HCT116 (cell line): ENCODE data around the gene GRID2. TPM values are rescaled to one million over a fixed set of nuclear protein-coding genes. Genes with fewer than 3 reads are reported as not detected.

Experiments
- ATAC-seq: fragments of 200-7000 bp; cut with Tn5 transposase; 2 replicates; pipeline ENCODE4 v1.9.1; 2020; ENCODE audit warnings: mild to moderate bottlenecking, moderate library complexity
- BruUV-seq: library from RNA; stranded (reverse); fragments of 400-500 nt; replicated peaks from 2 replicates; lab custom pipeline; 2021; lab: Mats Ljungman, UMichigan
- CTCF ChIA-PET: fragments of 300-600 bp; sonication (Branson Sonifier 250); formaldehyde crosslinking; loops from one replicate; lab custom pipeline; 2021; ENCODE audit warnings: antibody characterized with exemption; lab: Charles Lee
- POLR2A ChIA-PET: fragments of 300-600, 350-600 bp; sonication (Branson Sonifier 250); formaldehyde crosslinking; loops from one replicate; lab custom pipeline; 2021; ENCODE audit warnings: antibody characterized with exemption; lab: Charles Lee
- RAD21 ChIA-PET, 2 experiments: fragments of 300-600 bp; sonication (Branson Sonifier 250); formaldehyde crosslinking; loops; one replicate each; lab custom pipeline; 2023; ENCODE audit warnings: low total read pairs in 2 of 2; ENCODE audit not compliant: uncharacterized antibody in 2 of 2, unreplicated experiment in 2 of 2, low non-redundant PET in 1 of 2; lab: Charles Lee
- DNase-seq: peaks from one replicate; pipeline ENCODE4 v3.0.0-alpha.2; 2010; ENCODE audit warnings: low read depth, low spot score
- H2AFZ ChIP-seq: fragments of 200-600 bp; shearing (Covaris generic), sonication (generic); 2 replicates; pipeline ENCODE4 v1.6.1; 2017; ENCODE audit warnings: low read depth, mixed run types, mixed read lengths, antibody characterized with exemption, low read length; ENCODE audit not compliant: poor library complexity, severe bottlenecking
- H3K27ac ChIP-seq: 2 replicates; pipeline ENCODE4 v1.5.1; 2012; ENCODE audit warnings: low read depth, low read length
- H3K27me3 ChIP-seq: fragments of 200-600 bp; sonication (generic); 2 replicates; pipeline ENCODE4 v1.6.1; 2016; ENCODE audit warnings: mixed run types, low read length, mixed read lengths; ENCODE audit not compliant: insufficient read depth
- H3K36me3 ChIP-seq, 2 experiments: fragments of 200-500 bp in 1 of 2; fragments of 200-600 bp in 1 of 2; sonication (Bioruptor generic) in 1 of 2; sonication (generic) in 1 of 2; 2 replicates each; pipeline versions ENCODE4 v1.5.1 to v1.6.1; 2014 to 2016; ENCODE audit warnings: low read length in 2 of 2, inconsistent platforms in 1 of 2, mixed read lengths in 1 of 2, mixed run types in 1 of 2; ENCODE audit not compliant: insufficient read depth in 2 of 2, control insufficient read depth in 1 of 2
- H3K4me1 ChIP-seq, 2 experiments: fragments of 200-600 bp in 1 of 2; sonication (generic) in 1 of 2; 2 replicates each; pipeline versions ENCODE4 v1.5.1 to v1.6.1; 2012 to 2017; ENCODE audit warnings: low read length in 2 of 2, inconsistent platforms in 1 of 2, mild to moderate bottlenecking in 1 of 2, mixed read lengths in 1 of 2, mixed run types in 1 of 2, moderate library complexity in 1 of 2; ENCODE audit not compliant: insufficient read depth in 2 of 2, control insufficient read depth in 1 of 2
- H3K4me2 ChIP-seq: fragments of 200-600 bp; sonication (generic); 2 replicates; pipeline ENCODE4 v1.6.1; 2017; ENCODE audit warnings: mixed run types, low read length, mixed read lengths
- H3K4me3 ChIP-seq, 2 experiments: fragments of 200-600 bp in 1 of 2; sonication (generic) in 1 of 2; replicated peaks in 1 of 2; 2 replicates each; pipeline ENCODE4 v1.5.1; 2011 to 2016; ENCODE audit warnings: low read length in 2 of 2, control low read depth in 1 of 2, low read depth in 1 of 2, mild to moderate bottlenecking in 1 of 2, mixed read lengths in 1 of 2, mixed run types in 1 of 2
- H3K79me2 ChIP-seq: fragments of 200-600 bp; sonication (generic); 2 replicates; pipeline ENCODE4 v1.6.1; 2017; ENCODE audit warnings: mild to moderate bottlenecking, mixed run types, low read length, moderate library complexity, mixed read lengths; ENCODE audit not compliant: insufficient read depth
- H3K9ac ChIP-seq: fragments of 200-600 bp; sonication (generic); 2 replicates; pipeline ENCODE4 v1.6.1; 2016; ENCODE audit warnings: low read length, mixed read lengths
- H3K9me2 ChIP-seq: fragments of 200-600 bp; sonication (generic), shearing (Covaris generic); 2 replicates; pipeline ENCODE4 v1.6.1; 2017; ENCODE audit warnings: mixed run types, mild to moderate bottlenecking, moderate library complexity; ENCODE audit not compliant: insufficient read depth
- H3K9me3 ChIP-seq, 2 experiments: fragments of 200-500 bp in 1 of 2; fragments of 200-600 bp in 1 of 2; sonication (Bioruptor generic) in 1 of 2; sonication (generic) in 1 of 2; 2 replicates each; pipeline ENCODE4 v1.6.1; 2014 to 2017; ENCODE audit warnings: low read length in 2 of 2, mixed read lengths in 2 of 2, inconsistent platforms in 1 of 2, low read depth in 1 of 2, mild to moderate bottlenecking in 1 of 2, mixed run types in 1 of 2, moderate library complexity in 1 of 2; ENCODE audit not compliant: control insufficient read depth in 1 of 2, insufficient read depth in 1 of 2
- H4K20me1 ChIP-seq: fragments of 200-600 bp; sonication (generic), shearing (Covaris generic); 2 replicates; pipeline ENCODE4 v1.6.1; 2017; ENCODE audit warnings: mixed run types, mild to moderate bottlenecking, moderate library complexity; ENCODE audit not compliant: insufficient read depth
- CTCF ChIP-seq, 3 experiments: fragments of 200-600 bp in 1 of 3; sonication (generic) in 1 of 3; IDR thresholded peaks in 2 of 3; conservative IDR thresholded peaks in 1 of 3; 2 replicates each; pipeline ENCODE4 v1.5.1; 2012 to 2017; ENCODE audit warnings: low read depth in 2 of 3, low read length in 2 of 3, antibody characterized with exemption in 1 of 3, borderline replicate concordance in 1 of 3, control low read depth in 1 of 3, mild to moderate bottlenecking in 1 of 3, mixed read lengths in 1 of 3, mixed run types in 1 of 3, moderate library complexity in 1 of 3; ENCODE audit not compliant: insufficient read depth in 1 of 3
- EGR1 ChIP-seq: IDR thresholded peaks from 2 replicates; pipeline ENCODE4 v1.6.1; 2012; ENCODE audit warnings: low read depth
- EZH2 ChIP-seq: fragments of 200-600 bp; sonication (generic); IDR thresholded peaks from 2 replicates; pipeline ENCODE4 v1.6.1; 2017; ENCODE audit warnings: antibody characterized with exemption, mixed run types
- EZH2phosphoT487 ChIP-seq: fragments of 200-600 bp; IDR thresholded peaks from 2 replicates; pipeline ENCODE4 v1.6.1; 2018; ENCODE audit warnings: antibody characterized with exemption, borderline replicate concordance
- FOSL1 ChIP-seq: IDR thresholded peaks from 2 replicates; pipeline ENCODE4 v1.6.1; 2012; ENCODE audit warnings: low read depth
- POLR2AphosphoS5 ChIP-seq: IDR thresholded peaks from 2 replicates; pipeline ENCODE4 v1.6.1; 2011; ENCODE audit warnings: mild to moderate bottlenecking, low read depth, low read length, moderate library complexity
- RAD21 ChIP-seq: IDR thresholded peaks from 2 replicates; pipeline ENCODE4 v1.6.1; 2012; ENCODE audit warnings: low read depth, mild to moderate bottlenecking
- TCF7L2 ChIP-seq: IDR thresholded peaks from 2 replicates; pipeline ENCODE4 v1.7.0; 2011; ENCODE audit warnings: borderline replicate concordance, inconsistent platforms; ENCODE audit not compliant: insufficient read depth, insufficient read length; ENCODE audit errors: extremely low read depth
- YY1 ChIP-seq: IDR thresholded peaks from 2 replicates; pipeline ENCODE4 v1.6.1; 2011; ENCODE audit warnings: low read length, low read depth, moderate library complexity, mild to moderate bottlenecking; ENCODE audit not compliant: insufficient replicate concordance; ENCODE audit errors: extremely low read depth
- ZFX ChIP-seq: fragments of 450-650 bp; IDR thresholded peaks from 2 replicates; pipeline ENCODE4 v1.6.1; 2017
- intact Hi-C: fragments of 100-400 bp; cut with micrococcal nuclease; formaldehyde crosslinking; loops from 2 replicates; pipeline ENCODE4 v1.10.0; 2022
- total RNA-seq: library from RNA; stranded (reverse); gene quantifications from one replicate; pipeline ENCODE4 v1.2.1, GENCODE V29; 2021; ENCODE audit not compliant: unreplicated experiment

The GRID2 gene
- total RNA-seq, 1 experiment from 2014 or later, result not detected

DNA sequence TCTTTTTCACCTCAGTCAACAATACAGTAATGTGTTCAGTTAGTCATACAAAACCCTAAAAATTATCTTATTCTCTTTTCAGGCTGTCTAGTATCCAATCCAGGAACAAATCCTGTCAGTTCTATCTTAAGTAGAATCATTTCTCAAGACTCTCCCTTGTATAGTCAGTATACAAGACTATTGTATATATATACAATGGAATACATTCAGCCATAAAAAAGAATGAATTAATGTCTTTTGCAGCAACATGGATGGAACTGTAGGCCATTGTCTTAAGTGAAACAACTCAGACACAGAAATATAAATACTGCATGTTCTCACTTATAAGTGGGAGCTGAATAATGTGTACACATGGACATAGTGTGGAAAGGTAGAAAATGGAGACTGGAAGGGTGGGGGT lies 1023.6 kb downstream of the GRID2 start:
- ATAC-seq, result no peak
- Histone ChIP-seq H3K36me3 (no peaks in the 10 kb centered on the region), H3K4me1 (no peaks in the 10 kb centered on the region), H4K20me1 (no peaks in the 10 kb centered on the region), H3K4me2 (no peak overlapping the region), H3K79me2 (no peaks in the 10 kb centered on the region), H3K9me2 (no peaks in the 10 kb centered on the region), H2AFZ (no peak overlapping the region), H3K9me3 (no peaks in the 10 kb centered on the region), H3K27me3 (no peaks in the 10 kb centered on the region), H3K9ac (no peak overlapping the region), H3K4me3 (no peak overlapping the region), H3K27ac (no peak overlapping the region)
- DNase-seq, result no peak
- ChIA-PET RAD21 (no interaction called here), POLR2A (no interaction called here), CTCF (no interaction called here)
- intact Hi-C loops, result no loop called here
- TF ChIP-seq POLR2AphosphoS5, result no peak
- TF ChIP-seq RAD21, result no peak
- TF ChIP-seq ZFX, result no peak
- TF ChIP-seq EGR1, result no peak
- no TSS peak for BruUV-seq

GRCh38 chr4:93334003-93334402 lies 1030.2 kb downstream of the GRID2 start:
- H3K27me3 ChIP-seq, result no peaks in the 10 kb centered on the region
- H3K36me3 ChIP-seq, result no peaks in the 10 kb centered on the region
- no peaks in the 10 kb centered on the region for H3K9me2 ChIP-seq
- H3K27ac ChIP-seq, result no peak overlapping the region
- no peak overlapping the region for H3K4me3 ChIP-seq
- intact Hi-C loops, result no loop called here
- H3K79me2 ChIP-seq, result no peaks in the 10 kb centered on the region
- TF ChIP-seq CTCF (IDR thresholded peaks at IDR 0.05 in 2 of 3, conservative IDR thresholded peaks at IDR 0.05 in 1 of 3; ENCODE audit: borderline replicate concordance in 1 of 3, insufficient read depth in 1 of 3, low read depth in 2 of 3, low read length in 2 of 3) (no peak), EGR1 (no peak), FOSL1 (no peak), ZFX (no peak), TCF7L2 (no peak), EZH2 (no peak), YY1 (no peak), RAD21 (no peak), EZH2phosphoT487 (no peak)
- TF ChIP-seq, all 23 proteins: peak for 0
- Histone ChIP-seq H3K4me1 (no peaks in the 10 kb centered on the region), H2AFZ (no peak overlapping the region), H3K9me3 (no peaks in the 10 kb centered on the region), H4K20me1 (no peaks in the 10 kb centered on the region), H3K4me2 (no peak overlapping the region), H3K9ac (no peak overlapping the region)
- ChIA-PET POLR2A (no interaction called here), RAD21 (no interaction called here), CTCF (no interaction called here)
- BruUV-seq, result no TSS peak
- DNase-seq (no peak), ATAC-seq (no peak)
